ENCODE measurements around the gene CAB39. TPM values are rescaled to one million over a fixed set of nuclear protein-coding genes. Genes with fewer than 3 reads are reported as not detected.

CAB39 gene
- total and polyA plus RNA-seq, 2 experiments from 2014 or later = 31.9 to 36.2 TPM

GRCh38 chr2:230706053-230706521 lies 6.6 kb upstream of the CAB39 start:
- H3K4me1 ChIP-seq (ENCODE audit: low read depth) = no peaks in the 10 kb centered on the region
- no peaks in the 10 kb centered on the region for H3K36me3 ChIP-seq
- H3K4me3 ChIP-seq = no peak overlapping the region
- TF ChIP-seq CTCF (IDR thresholded peaks at IDR 0.05; ENCODE audit: low read depth, low read length) = no peak
- no peak for DNase-seq (ENCODE audit: low read depth in 1 of 2, low spot score in 1 of 2)
- H3K27me3 ChIP-seq = no peaks in the 10 kb centered on the region
- H3K9me3 ChIP-seq (ENCODE audit: low read depth) = no peaks in the 10 kb centered on the region
- H3K27ac ChIP-seq = no peak overlapping the region

- Histone ChIP-seq H3K27me3 (no peaks in the 10 kb centered on the region), H3K36me3 (no peaks in the 10 kb centered on the region), H3K9me3 (ENCODE audit: low read depth) (no peaks in the 10 kb centered on the region), H3K4me3 (no peak overlapping the region), H3K4me1 (ENCODE audit: low read depth) (no peaks in the 10 kb centered on the region), H3K27ac (no peak overlapping the region)
- no peak for DNase-seq (ENCODE audit: low read depth in 1 of 2, low spot score in 1 of 2)
- TF ChIP-seq CTCF (IDR thresholded peaks at IDR 0.05; ENCODE audit: low read depth, low read length) = no peak
Measured at GRCh38 chr2:230706966-230707365, 5.7 kb upstream of the CAB39 start.

- Histone ChIP-seq H3K4me1 (ENCODE audit: low read depth) (no peaks in the 10 kb centered on the region), H3K36me3 (no peaks in the 10 kb centered on the region), H3K27me3 (no peaks in the 10 kb centered on the region), H3K4me3 (no peak overlapping the region), H3K9me3 (ENCODE audit: low read depth) (no peaks in the 10 kb centered on the region), H3K27ac (no peak overlapping the region)
- DNase-seq (ENCODE audit: low read depth in 1 of 2, low spot score in 1 of 2) = no peak
- no peak for TF ChIP-seq CTCF (IDR thresholded peaks at IDR 0.05; ENCODE audit: low read depth, low read length)
Measured at GRCh38 chr2:230708204-230708603, 4.4 kb upstream of the CAB39 start.

- TF ChIP-seq CTCF (IDR thresholded peaks at IDR 0.05; ENCODE audit: low read depth, low read length) = no peak
- no peaks in the 10 kb centered on the region for H3K36me3 ChIP-seq
- H3K4me3 ChIP-seq = no peak overlapping the region
- peaks cover 13% of the 10 kb centered on the region for H3K4me1 ChIP-seq (ENCODE audit: low read depth)
- no peak for DNase-seq (ENCODE audit: low read depth in 1 of 2, low spot score in 1 of 2)
- no peak overlapping the region for H3K27ac ChIP-seq
- H3K27me3 ChIP-seq = no peaks in the 10 kb centered on the region
- no peaks in the 10 kb centered on the region for H3K9me3 ChIP-seq (ENCODE audit: low read depth)
Measured at GRCh38 chr2:230711224-230711623, 1.4 kb upstream of the CAB39 start.

- no peak for TF ChIP-seq CTCF (IDR thresholded peaks at IDR 0.05; ENCODE audit: low read depth, low read length)
- H3K4me3 ChIP-seq = peak overlapping the region; percentile 72
- no peaks in the 10 kb centered on the region for H3K9me3 ChIP-seq (ENCODE audit: low read depth)
- DNase-seq (ENCODE audit: low read depth in 1 of 2, low spot score in 1 of 2) = peak; percentile 8 to 67
- H3K4me1 ChIP-seq (ENCODE audit: low read depth) = peaks cover 22% of the 10 kb centered on the region
- no peaks in the 10 kb centered on the region for H3K36me3 ChIP-seq
- peak overlapping the region; percentile 94 for H3K27ac ChIP-seq
- no peaks in the 10 kb centered on the region for H3K27me3 ChIP-seq
Measured at GRCh38 chr2:230713331-230714135, 891 bp downstream of the CAB39 start.

All from cardiac muscle cell (in vitro differentiated cells and primary cell).